Middle frontal gyrus (tissue), 1 donor: ENCODE measurements around the gene ZGLP1.
"Not testable (repeated sequence)": the region's sequence is repeated elsewhere in the genome, so short reads cannot be mapped to it uniquely, and the experiment has no call there.

ENCODE experiments used
- DNase-seq: peaks from one replicate; pipeline ENCODE4 v3.0.0-alpha.2; 2015; ENCODE audit warnings: low spot score; ENCODE audit errors: extremely low spot score

ZGLP1 gene

GRCh38 chr19:10309423-10309822 is at the start of gene ZGLP1:
TSS of gene ZGLP1 (minus strand) at chr19:10309815.
- no peak for DNase-seq

- DNase-seq, result no peak
Observed at GRCh38 chr19:10356431-10356830, 46.8 kb upstream of the ZGLP1 start.

DNA sequence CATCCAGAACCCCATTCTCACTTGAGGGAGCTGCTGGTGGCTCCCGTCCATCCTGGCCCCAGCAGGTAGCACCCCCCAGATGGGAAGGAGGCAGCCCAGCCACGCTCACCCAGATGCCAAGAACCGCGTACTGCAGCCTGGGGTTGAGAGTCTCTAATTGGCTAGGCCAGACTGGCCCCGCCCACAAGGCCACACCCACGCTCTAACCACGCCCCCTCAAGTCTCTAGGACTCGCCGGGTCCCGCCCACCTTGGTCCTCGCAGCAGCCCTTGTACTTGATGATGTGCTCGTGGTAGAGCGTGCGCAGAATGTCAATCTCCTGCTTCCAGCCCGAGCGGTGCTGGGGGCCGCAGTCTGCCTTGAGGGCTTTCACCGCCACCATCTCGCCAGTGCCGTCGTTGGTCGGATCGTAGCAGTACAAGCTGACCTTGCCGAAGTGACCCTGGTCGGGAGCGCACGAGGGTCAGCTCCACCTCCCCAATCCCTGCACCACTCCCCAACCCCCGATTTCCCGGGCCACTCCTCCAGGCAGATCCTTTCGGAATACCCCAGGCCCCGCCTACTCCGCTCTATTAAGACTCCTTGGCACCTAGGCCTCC is 44.3 kb upstream of the ZGLP1 start:
- no peak for DNase-seq

DNA sequence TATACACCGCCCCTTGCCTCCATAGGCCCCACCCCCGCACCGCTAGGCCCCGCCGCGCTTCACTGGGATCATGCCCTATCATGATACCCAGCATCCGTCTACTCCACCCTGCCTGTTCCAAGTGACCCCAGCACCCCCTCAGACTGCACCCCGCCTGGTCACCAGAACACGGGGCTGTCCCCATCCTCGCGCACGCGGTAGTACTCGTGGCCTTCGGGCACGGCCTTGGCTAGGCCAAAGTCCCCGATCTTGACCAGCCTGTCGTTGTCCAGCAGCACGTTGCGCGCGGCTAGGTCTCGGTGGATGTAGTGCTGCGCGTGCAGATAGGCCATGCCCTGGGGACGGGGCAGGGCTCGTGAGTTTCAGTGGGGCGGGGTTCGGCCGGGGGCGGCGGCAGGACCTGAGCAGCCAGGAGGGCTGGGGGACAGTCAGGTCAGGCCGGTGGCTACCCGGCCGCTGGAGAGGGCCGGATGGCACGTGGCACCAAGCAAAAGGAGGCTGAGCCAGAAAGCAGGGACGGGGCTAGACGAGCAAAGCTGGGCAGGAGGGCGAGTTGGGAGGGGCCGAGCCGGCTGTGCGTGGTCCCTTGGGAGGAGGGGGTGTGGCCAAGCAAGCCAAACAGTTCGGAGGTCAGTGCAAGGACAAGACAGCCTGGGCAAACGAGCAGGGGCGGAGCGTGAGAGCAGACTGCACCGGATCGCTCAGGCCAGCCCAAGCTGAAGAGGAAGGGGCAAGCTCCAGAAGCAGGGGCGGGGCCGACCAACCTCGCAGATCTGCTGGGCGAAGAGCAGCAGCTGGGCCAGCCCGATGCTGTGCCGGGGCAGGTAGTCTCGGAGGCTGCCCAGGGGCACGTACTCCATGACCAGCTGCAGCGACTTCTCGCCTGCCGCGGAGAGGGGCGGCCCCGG is 43.4 kb upstream of the ZGLP1 start:
- DNase-seq, result no peak

DNA sequence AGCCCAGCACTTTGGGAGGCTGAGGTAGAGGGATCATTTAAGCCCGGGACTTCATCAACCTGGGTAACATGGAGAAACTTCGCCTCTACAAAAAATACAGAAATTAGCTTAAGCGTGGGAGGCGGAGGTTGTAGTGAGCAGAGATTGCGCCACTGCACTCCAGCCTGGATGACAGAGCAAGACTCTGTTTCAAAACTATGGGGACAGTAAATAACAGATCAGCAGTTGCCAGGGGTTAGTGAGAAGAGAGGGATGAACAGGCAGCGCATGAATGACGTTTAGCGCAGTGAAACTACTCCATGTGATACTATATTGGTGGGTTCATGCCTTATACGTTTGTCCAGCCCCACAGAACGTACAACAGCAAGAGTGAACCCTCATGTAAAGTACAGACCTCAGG is 36.9 kb upstream of the ZGLP1 start:
- DNase-seq, result no peak

DNA sequence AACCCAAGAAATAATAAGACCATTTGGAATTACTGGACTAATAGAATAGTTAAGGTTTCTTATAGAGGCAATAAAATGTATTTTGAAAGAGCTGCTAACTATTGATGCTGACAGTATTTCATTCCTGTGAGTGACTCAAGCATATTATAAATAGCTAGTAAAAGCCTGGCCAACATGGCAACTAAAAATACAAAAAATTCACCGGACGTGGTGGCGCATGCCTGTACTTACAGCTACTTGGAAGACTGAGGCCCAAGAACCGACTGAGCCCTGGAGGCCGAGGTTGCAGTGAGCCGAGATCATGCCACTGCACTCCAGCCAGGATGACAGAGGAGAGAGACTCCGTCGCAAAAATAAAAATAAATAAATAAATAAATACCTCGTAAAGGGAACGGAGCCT is 35.2 kb upstream of the ZGLP1 start:
- peak; percentile 24 for DNase-seq

DNA sequence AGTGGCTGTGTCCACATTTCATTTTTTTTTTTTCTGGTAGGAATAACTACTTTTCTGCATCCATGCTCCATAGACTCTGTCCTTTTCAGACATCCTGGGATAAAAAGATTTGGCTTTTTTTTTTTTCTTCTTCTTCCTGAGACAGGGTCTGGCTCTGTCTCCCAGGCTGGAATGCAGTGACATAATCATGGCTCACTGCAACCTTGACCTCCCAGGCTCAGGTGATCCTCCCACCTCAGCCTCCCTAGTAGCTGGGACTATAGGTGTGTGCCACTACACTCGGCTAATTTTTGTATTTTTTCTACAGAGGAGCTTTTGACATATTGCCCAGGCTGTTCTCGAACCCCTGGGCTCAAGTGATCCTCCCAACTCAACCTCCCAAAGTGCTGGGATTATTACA is 33.9 kb upstream of the ZGLP1 start:
- DNase-seq, result no peak

DNA sequence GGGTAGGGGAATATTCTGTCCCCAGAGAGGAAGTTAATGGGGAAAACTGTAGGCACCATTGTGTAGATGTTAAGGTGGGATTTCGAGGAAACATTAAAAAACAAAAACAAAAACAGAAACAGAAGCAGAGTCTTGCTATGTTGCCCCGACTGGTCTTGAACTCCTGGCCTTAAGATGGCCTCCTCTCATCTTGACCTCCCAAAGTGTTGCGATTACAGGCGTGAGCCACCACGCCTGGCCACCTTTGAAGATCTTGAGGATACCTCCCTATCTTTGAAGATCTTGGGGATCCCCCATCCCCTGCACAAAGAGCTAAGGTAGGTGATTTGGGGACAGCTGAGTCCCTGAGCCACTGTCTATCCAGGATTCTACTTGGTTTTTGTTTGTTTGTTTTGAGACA is 30.4 kb upstream of the ZGLP1 start:
- DNase-seq, result no peak

- DNase-seq, result no peak
Observed at GRCh38 chr19:10339380-10339960, 29.9 kb upstream of the ZGLP1 start, which contains the start of gene ICAM3. TSS of gene ICAM3 (minus strand) at chr19:10339624. CDS start at chr19:10339614, 10 bp downstream.

- DNase-seq, result no peak
Observed at GRCh38 chr19:10338940-10339339, 29.3 kb upstream of the ZGLP1 start.

DNA sequence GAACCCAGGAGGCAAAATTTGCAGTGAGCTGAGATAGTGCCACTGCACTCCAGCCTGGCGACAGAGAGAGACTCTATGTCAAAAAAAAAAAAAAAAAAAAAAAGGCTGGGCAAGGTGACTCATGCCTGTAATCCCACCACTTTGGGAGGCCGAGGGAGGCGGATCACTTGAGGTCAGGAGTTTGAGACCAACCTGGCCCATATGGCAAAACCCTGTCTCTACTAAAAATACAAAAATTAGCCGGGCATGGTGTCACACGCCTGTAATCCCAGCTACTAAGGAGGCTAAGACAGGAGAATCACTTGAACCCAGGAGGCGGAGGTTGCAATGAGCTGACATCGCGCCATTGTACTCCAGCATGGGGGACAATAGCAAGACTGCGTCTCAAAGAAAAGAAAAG is 27.1 kb upstream of the ZGLP1 start:
- not testable (repeated sequence) for DNase-seq

GRCh38 chr19:10335352-10335985 is 25.9 kb upstream of the ZGLP1 start:
- DNase-seq, result no peak

DNA sequence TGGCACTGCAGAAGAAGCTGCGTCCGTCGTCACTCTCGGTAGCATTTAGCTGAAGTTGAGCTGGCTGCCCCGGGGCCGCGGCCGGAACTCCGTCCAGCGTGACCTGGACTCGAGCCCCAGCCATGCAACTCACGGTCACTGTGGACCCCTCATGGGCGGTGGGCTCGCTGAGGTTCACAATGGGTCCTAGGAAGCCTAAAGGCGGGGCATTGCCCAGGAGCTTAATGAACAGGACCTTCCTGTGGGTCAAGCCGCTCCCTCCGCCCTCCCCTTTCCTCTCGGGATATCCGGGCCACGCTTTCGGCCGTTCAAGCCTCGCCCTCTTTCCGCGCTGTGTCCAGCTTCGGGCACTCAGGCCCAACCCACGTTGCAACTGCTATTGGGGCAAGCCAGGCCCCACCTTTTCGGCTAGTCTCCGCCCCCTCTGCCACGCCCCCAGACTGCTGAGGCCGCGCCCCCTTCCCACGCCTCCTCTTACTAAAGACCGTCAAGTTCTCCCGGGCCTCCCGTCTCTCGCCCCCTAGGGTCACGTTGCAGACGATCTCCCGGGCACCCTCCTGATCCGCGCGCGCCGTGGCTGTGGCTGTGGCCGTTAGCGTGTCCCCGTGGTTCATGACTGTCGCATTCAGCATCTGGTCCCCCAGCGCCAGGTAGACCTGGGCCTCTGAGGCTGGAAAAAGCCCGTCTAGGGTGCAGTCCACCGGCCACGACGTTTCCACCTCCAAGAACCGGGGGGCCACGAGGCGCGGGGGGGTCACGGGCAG is 25.2 kb upstream of the ZGLP1 start:
- DNase-seq, result no peak

DNA sequence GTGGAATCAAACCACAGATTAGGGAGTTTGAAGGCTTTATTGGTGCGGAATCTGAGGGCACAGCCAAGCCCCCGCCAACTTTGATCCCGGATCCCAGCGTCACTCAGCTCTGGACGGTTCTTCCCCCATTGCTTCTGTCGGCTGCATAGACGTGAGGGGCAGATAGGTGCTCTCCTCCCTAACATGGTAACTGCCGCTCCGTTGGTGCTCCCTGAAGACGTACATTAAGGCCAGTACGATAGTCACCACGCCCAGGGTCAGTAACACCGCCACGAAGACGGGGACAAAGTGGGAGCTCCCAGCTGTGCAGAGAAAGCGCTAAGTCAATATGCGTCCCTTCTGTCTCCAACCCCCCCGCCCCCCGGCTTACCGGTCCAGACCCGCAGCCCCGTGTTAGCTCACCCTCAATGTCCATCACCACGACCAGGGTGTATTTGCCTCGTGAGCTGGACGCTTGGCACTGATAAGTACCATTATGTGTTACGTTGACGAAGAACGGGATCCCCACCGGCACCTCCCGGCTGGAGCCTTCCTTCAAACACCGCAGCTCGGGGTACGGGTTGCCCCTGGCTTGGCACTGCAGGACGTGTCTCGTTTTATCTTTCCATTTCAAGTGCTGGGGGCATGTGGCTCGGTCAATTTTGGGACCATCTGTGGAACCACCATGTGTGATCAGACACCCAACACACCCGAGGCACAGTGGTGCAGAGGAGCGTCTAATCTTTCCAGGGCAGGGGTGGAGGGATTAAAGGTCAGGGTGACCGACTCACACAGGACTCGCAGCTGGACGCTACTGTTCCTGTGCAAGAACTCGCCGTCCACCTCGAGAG is 24.4 kb upstream of the ZGLP1 start:
- DNase-seq, result no peak

DNA sequence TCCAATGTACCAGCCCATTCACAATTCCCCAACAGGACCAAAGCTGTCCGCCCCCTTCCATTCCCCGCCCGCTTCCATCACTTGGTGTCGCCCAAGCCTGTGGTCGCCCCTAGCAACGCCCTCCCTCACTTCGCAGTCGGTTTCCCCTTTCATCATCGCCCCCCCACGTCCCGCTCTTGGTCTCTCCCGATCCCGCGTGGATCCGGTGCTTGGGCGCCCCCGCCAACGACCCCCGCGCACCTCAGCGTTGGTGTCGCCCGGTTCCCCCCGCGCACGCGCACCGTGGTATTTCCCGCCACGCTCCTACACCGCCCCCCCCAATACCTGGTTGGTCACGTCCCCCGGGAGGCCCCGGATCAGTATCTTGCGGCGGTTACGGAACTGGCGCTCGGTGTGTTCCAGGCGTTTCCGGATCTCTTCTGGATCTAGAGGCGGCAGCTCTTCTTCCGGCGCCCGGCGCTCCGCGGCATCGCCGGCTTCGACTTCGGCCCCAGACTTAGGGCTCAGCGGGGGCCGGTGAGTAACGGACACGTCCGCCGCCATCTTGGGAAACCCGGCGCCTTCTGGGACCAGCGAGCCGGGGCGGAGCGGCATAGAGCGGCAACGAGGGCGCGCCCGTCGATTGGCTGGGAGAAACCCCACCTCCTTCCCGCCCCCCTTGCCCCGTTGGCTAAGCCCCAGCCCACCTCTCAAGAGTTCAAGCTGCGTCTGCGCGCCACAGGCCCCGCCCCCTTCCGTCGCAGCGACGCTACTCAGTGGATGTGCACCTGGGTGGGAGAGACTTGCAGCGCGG is 23.5 kb upstream of the ZGLP1 start, which contains the start of gene RAVER1:
TSS of gene RAVER1 (minus strand) at position 565 of the 793 bp plus-strand sequence. CDS start at position 543, 22 bp downstream.
- peak; percentile 92 for DNase-seq

DNA sequence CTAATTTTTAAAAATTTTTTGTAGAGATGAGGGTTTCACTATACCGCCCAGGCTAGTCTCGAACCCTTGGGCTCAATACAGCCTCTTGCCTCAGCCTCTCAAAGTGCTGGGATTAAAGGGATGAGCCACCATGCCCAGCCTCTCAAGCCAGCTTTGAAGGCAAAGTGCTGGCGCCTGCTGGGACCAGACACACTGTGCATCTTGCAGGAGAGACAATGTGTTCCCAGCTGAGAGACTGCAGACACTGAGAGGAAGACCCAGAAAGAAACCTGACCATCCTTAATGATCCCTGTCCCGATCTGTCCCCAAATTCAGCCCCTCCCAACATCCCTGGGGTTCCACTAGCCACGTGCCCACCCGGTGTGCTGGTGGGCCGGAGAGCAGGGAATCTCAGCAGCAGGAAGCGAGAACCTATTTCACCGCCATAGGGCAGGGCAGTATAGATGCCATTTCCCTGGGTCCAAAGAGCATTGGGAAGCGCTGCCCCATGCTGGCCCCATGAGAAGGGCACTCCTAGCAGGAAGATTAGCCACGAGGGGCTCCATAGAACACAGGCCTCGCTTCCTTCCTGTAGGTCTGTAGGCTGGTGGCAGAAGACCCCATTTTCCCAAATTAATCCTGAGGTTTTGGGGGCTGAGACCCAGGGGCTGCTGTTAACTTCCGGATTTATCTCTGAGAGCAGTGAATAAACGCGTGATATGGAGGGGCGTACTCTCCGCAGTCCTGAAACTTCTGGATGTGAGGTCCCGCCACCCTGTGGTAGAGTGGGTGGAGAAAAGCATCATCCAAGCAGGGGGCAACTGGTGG is 22.7 kb upstream of the ZGLP1 start:
- no peak for DNase-seq

GRCh38 chr19:10329555-10329954 is 19.9 kb upstream of the ZGLP1 start:
- DNase-seq, result no peak
